ENCODE data around the gene EPX.

Gene EPX

GRCh38 chr17:58195518-58196123 is 3.1 kb downstream of the EPX start:
- Mint-ChIP-seq H3K27ac (no peak overlapping the region), H3K4me3 (no peak overlapping the region), H3K36me3 (ENCODE audit: low read depth) (no peaks in the 10 kb centered on the region), H3K27me3 (peaks cover 63% of the 10 kb centered on the region), H3K9me3 (no peaks in the 10 kb centered on the region), H3K4me1 (ENCODE audit: low read depth) (peaks cover 8% of the 10 kb centered on the region)
- intact Hi-C loops (cut with micrococcal nuclease): no loop called here

- H3K36me3 Mint-ChIP-seq (ENCODE audit: low read depth): no peaks in the 10 kb centered on the region
- peaks cover 61% of the 10 kb centered on the region for H3K27me3 Mint-ChIP-seq
- H3K4me3 Mint-ChIP-seq: no peak overlapping the region
These were observed 4.1 kb downstream of the EPX start for GRCh38 chr17:58196610-58197009.

GRCh38 chr17:58200024-58200633 is 7.6 kb downstream of the EPX start:
- Mint-ChIP-seq H3K4me3 (no peak overlapping the region), H3K27ac (no peak overlapping the region), H3K27me3 (peaks cover 38% of the 10 kb centered on the region), H3K36me3 (ENCODE audit: low read depth) (no peaks in the 10 kb centered on the region), H3K4me1 (ENCODE audit: low read depth) (no peaks in the 10 kb centered on the region), H3K9me3 (no peaks in the 10 kb centered on the region)
- intact Hi-C loops (cut with micrococcal nuclease): loop anchor here (1.0 kb wide), 2 partner anchors 49 to 247 kb away; no protein-coding TSS in a partner anchor

More at GRCh38 chr17:58196610-58197009, 4.1 kb downstream of the EPX start:
- Mint-ChIP-seq H3K4me1 (ENCODE audit: low read depth) (peaks cover 8% of the 10 kb centered on the region), H3K9me3 (no peaks in the 10 kb centered on the region), H3K27ac (no peak overlapping the region)
- intact Hi-C loops (cut with micrococcal nuclease): no loop called here

- H3K27me3 Mint-ChIP-seq: peaks cover 27% of the 10 kb centered on the region
- no peak overlapping the region for H3K27ac Mint-ChIP-seq
- intact Hi-C loops (cut with micrococcal nuclease): no loop called here
- no peaks in the 10 kb centered on the region for H3K4me1 Mint-ChIP-seq (ENCODE audit: low read depth)
- H3K36me3 Mint-ChIP-seq (ENCODE audit: low read depth): peaks cover 5% of the 10 kb centered on the region
- no peaks in the 10 kb centered on the region for H3K9me3 Mint-ChIP-seq
- H3K4me3 Mint-ChIP-seq: no peak overlapping the region
These were observed 10.3 kb downstream of the EPX start for GRCh38 chr17:58202859-58203258.

- no peaks in the 10 kb centered on the region for H3K9me3 Mint-ChIP-seq
- H3K36me3 Mint-ChIP-seq (ENCODE audit: low read depth): peaks cover 19% of the 10 kb centered on the region
- H3K27me3 Mint-ChIP-seq: peaks cover 13% of the 10 kb centered on the region
- H3K4me3 Mint-ChIP-seq: no peak overlapping the region
- H3K4me1 Mint-ChIP-seq (ENCODE audit: low read depth): no peaks in the 10 kb centered on the region
- no peak overlapping the region for H3K27ac Mint-ChIP-seq
- intact Hi-C loops (cut with micrococcal nuclease): no loop called here
These were observed 12.3 kb downstream of the EPX start for GRCh38 chr17:58204796-58205195.

GRCh38 chr17:58205936-58206335 is 13.4 kb downstream of the EPX start:
- Mint-ChIP-seq H3K9me3 (no peaks in the 10 kb centered on the region), H3K4me3 (no peak overlapping the region), H3K27ac (no peak overlapping the region), H3K27me3 (peaks cover 5% of the 10 kb centered on the region), H3K4me1 (ENCODE audit: low read depth) (no peaks in the 10 kb centered on the region), H3K36me3 (ENCODE audit: low read depth) (peaks cover 27% of the 10 kb centered on the region)
- intact Hi-C loops (cut with micrococcal nuclease): no loop called here

- intact Hi-C loops (cut with micrococcal nuclease): no loop called here
- Mint-ChIP-seq H3K4me3 (no peak overlapping the region), H3K4me1 (ENCODE audit: low read depth) (no peaks in the 10 kb centered on the region), H3K9me3 (no peaks in the 10 kb centered on the region), H3K27ac (no peak overlapping the region), H3K27me3 (no peaks in the 10 kb centered on the region), H3K36me3 (ENCODE audit: low read depth) (peaks cover 32% of the 10 kb centered on the region)
These were observed 14.9 kb downstream of the EPX start for GRCh38 chr17:58207451-58207850.

GRCh38 chr17:58208344-58208743 is 15.8 kb downstream of the EPX start:
- no peak overlapping the region for H3K4me3 Mint-ChIP-seq
- H3K27me3 Mint-ChIP-seq: no peaks in the 10 kb centered on the region
- no peaks in the 10 kb centered on the region for H3K4me1 Mint-ChIP-seq (ENCODE audit: low read depth)
- intact Hi-C loops (cut with micrococcal nuclease): no loop called here
- no peak overlapping the region for H3K27ac Mint-ChIP-seq
- peaks cover 32% of the 10 kb centered on the region for H3K36me3 Mint-ChIP-seq (ENCODE audit: low read depth)
- H3K9me3 Mint-ChIP-seq: no peaks in the 10 kb centered on the region

- Mint-ChIP-seq H3K27ac (no peak overlapping the region), H3K36me3 (ENCODE audit: low read depth) (peaks cover 54% of the 10 kb centered on the region), H3K4me3 (no peak overlapping the region), H3K4me1 (ENCODE audit: low read depth) (no peaks in the 10 kb centered on the region), H3K27me3 (no peaks in the 10 kb centered on the region), H3K9me3 (no peaks in the 10 kb centered on the region)
- intact Hi-C loops (cut with micrococcal nuclease): no loop called here
These were observed 18.4 kb downstream of the EPX start for GRCh38 chr17:58210922-58211321.

- H3K36me3 Mint-ChIP-seq (ENCODE audit: low read depth): peaks cover 36% of the 10 kb centered on the region
- H3K27me3 Mint-ChIP-seq: no peaks in the 10 kb centered on the region
- H3K9me3 Mint-ChIP-seq: no peaks in the 10 kb centered on the region
- H3K27ac Mint-ChIP-seq: no peak overlapping the region
- peaks cover 15% of the 10 kb centered on the region for H3K4me1 Mint-ChIP-seq (ENCODE audit: low read depth)
- no peak overlapping the region for H3K4me3 Mint-ChIP-seq
- intact Hi-C loops (cut with micrococcal nuclease): no loop called here
These were observed 23.2 kb downstream of the EPX start for GRCh38 chr17:58215685-58216084.

- intact Hi-C loops (cut with micrococcal nuclease): no loop called here
- no peaks in the 10 kb centered on the region for H3K9me3 Mint-ChIP-seq
- no peaks in the 10 kb centered on the region for H3K27me3 Mint-ChIP-seq
- H3K27ac Mint-ChIP-seq: no peak overlapping the region
- H3K4me3 Mint-ChIP-seq: no peak overlapping the region
- H3K36me3 Mint-ChIP-seq (ENCODE audit: low read depth): peaks cover 31% of the 10 kb centered on the region
- H3K4me1 Mint-ChIP-seq (ENCODE audit: low read depth): peaks cover 15% of the 10 kb centered on the region
These were observed 25.2 kb downstream of the EPX start for GRCh38 chr17:58217766-58218165.

GRCh38 chr17:58219007-58219788 is 26.7 kb downstream of the EPX start, which contains the start of gene MKS1:
Gene MKS1, minus strand, starts transcription at chr17:58219255. Its CDS starts 25 bp downstream, at chr17:58219230.
- Mint-ChIP-seq H3K27ac (peak within 1 kb of the TSS; percentile 94), H3K27me3 (no peaks in the 10 kb centered on the region), H3K4me1 (ENCODE audit: low read depth) (peaks cover 18% of the 10 kb centered on the region), H3K36me3 (ENCODE audit: low read depth) (peaks cover 24% of the 10 kb centered on the region), H3K4me3 (peak within 1 kb of the TSS; percentile 90), H3K9me3 (no peaks in the 10 kb centered on the region)
- intact Hi-C loops (cut with micrococcal nuclease): loop anchor here (1.0 kb wide), 1 partner anchor 30 kb away; no protein-coding TSS in a partner anchor

- H3K9me3 Mint-ChIP-seq: no peaks in the 10 kb centered on the region
- H3K4me1 Mint-ChIP-seq (ENCODE audit: low read depth): peaks cover 24% of the 10 kb centered on the region
- no peaks in the 10 kb centered on the region for H3K27me3 Mint-ChIP-seq
- intact Hi-C loops (cut with micrococcal nuclease): loop anchor here (1.0 kb wide), 1 partner anchor 30 kb away; no protein-coding TSS in a partner anchor
- H3K4me3 Mint-ChIP-seq: peak overlapping the region; percentile 90
- peak overlapping the region; percentile 94 for H3K27ac Mint-ChIP-seq
- H3K36me3 Mint-ChIP-seq (ENCODE audit: low read depth): peaks cover 18% of the 10 kb centered on the region
These were observed 27.3 kb downstream of the EPX start for GRCh38 chr17:58219789-58220183.

GRCh38 chr17:58224315-58224714 is 31.8 kb downstream of the EPX start:
- H3K36me3 Mint-ChIP-seq (ENCODE audit: low read depth): peaks cover under 1% of the 10 kb centered on the region
- H3K4me3 Mint-ChIP-seq: no peak overlapping the region
- intact Hi-C loops (cut with micrococcal nuclease): no loop called here
- H3K27me3 Mint-ChIP-seq: peaks cover 27% of the 10 kb centered on the region
- no peak overlapping the region for H3K27ac Mint-ChIP-seq
- peaks cover 15% of the 10 kb centered on the region for H3K4me1 Mint-ChIP-seq (ENCODE audit: low read depth)
- H3K9me3 Mint-ChIP-seq: no peaks in the 10 kb centered on the region
